Measurements from ENCODE around the gene A2ML1.

GRCh38 chr12:8827551-8828256 lies 5.3 kb downstream of the A2ML1 start:
- no peak for TF ChIP-seq EZH2 (IDR thresholded peaks at IDR 0.05; ENCODE audit: low read length, missing control alignments)
- TF ChIP-seq, protein P1, sequence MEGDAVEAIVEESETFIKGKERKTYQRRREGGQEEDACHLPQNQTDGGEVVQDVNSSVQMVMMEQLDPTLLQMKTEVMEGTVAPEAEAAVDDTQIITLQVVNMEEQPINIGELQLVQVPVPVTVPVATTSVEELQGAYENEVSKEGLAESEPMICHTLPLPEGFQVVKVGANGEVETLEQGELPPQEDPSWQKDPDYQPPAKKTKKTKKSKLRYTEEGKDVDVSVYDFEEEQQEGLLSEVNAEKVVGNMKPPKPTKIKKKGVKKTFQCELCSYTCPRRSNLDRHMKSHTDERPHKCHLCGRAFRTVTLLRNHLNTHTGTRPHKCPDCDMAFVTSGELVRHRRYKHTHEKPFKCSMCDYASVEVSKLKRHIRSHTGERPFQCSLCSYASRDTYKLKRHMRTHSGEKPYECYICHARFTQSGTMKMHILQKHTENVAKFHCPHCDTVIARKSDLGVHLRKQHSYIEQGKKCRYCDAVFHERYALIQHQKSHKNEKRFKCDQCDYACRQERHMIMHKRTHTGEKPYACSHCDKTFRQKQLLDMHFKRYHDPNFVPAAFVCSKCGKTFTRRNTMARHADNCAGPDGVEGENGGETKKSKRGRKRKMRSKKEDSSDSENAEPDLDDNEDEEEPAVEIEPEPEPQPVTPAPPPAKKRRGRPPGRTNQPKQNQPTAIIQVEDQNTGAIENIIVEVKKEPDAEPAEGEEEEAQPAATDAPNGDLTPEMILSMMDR (conservative IDR thresholded peaks at IDR 0.05 in 1 of 2, IDR thresholded peaks at IDR 0.05 in 1 of 2; ENCODE audit: low read depth in 1 of 2, low read length in 2 of 2): no peak

All from fibroblast of lung (primary cell).